Endothelial cell of umbilical vein (primary cell): ENCODE data around the gene PPM1L.

Experiments used
- CTCF ChIP-seq, 2 donors: IDR thresholded peaks; 1 replicate in 1 of 2; 2 replicates in 1 of 2; pipeline ENCODE4 v1.5.1; 2011; ENCODE audit warnings: low read length in 2 of 2, mild to moderate bottlenecking in 2 of 2, moderate library complexity in 2 of 2, control low read depth in 1 of 2, inconsistent platforms in 1 of 2, low read depth in 1 of 2; ENCODE audit not compliant: insufficient read depth in 1 of 2; ENCODE audit errors: extremely low read depth in 1 of 2
- POLR2A ChIP-seq: IDR thresholded peaks from 2 replicates; pipeline ENCODE4 v1.6.1; 2012; ENCODE audit warnings: low read depth, mild to moderate bottlenecking, control low read depth, low read length

DNA sequence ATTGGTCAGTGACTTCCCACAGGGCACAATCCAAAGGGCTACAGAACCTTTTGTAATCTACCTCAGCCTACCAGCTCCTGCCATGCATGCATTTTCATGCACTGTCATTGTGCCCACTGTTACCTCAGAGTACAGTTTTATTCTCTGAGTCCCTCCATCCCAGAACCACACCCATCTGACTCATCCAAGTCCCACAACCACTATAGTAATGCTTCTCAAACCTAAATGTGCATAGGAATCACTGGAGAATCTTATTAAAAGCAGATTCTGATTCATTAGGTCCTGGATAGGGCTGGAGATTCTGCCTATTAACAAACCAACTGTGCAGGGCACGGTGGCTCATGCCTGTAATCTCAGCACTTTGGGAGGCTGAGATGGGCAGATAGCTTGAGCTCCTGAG is 352.8 kb downstream of the PPM1L start:
- no peak for TF ChIP-seq CTCF (IDR thresholded peaks at IDR 0.05; ENCODE audit: extremely low read depth in 1 of 2, insufficient read depth in 1 of 2, low read depth in 1 of 2, low read length in 2 of 2)
- no peak for TF ChIP-seq POLR2A
